ENCODE results near the gene PBLD. TPM values are rescaled to one million over a fixed set of nuclear protein-coding genes. Genes with fewer than 3 reads are reported as not detected.

The PBLD gene
- total RNA-seq, 1 experiment from 2014 or later, result 11.7 TPM

DNA sequence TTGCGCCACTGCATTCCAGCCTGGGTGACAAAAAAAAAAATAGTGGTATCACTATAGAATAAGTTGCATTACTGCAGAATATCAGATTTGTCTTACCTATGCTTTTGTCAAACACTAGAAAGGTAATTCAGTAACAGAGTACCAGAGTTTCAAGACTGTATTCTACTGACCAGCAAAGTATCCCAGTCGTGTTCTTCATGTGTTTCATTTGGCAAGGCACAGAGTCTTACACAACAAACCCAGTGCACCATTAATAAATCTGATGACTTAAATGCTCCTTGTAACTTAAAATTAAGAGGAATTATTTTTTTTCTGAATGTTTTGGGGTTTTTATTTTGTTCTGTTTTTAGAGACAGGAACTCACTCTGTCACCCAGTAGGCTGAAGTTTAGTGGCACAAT, 34.4 kb upstream of the PBLD start:
- ATAC-seq (no peak), DNase-seq (ENCODE audit: low read depth, low spot score) (no peak)
- in situ Hi-C loops (cut with HindIII; ENCODE audit: low pct_unique_long_range_greater_than_20kb, low sequenced_read_pairs) (no loop called here), intact Hi-C loops (cut with micrococcal nuclease; ENCODE audit: unreplicated experiment) (no loop called here)
- no peaks in the 10 kb centered on the region for H3K27me3 ChIP-seq (ENCODE audit: control insufficient read depth, insufficient read depth, low read length)
- TSS peak; percentile 59 for BruUV-seq (replicated peaks)
- ChIA-PET POLR2A (no interaction called here), CTCF (no interaction called here)
- H3K4me3 ChIP-seq (ENCODE audit: low read depth in 2 of 2, low read length in 2 of 2), result no peak overlapping the region
- no peaks in the 10 kb centered on the region for H3K9me3 ChIP-seq (ENCODE audit: control insufficient read depth, insufficient read depth, low read depth, low read length)
- H3K27ac ChIP-seq (ENCODE audit: low read length), result no peak overlapping the region
- H3K36me3 ChIP-seq (ENCODE audit: control insufficient read depth, insufficient read depth, low read length), result peaks cover 11% of the 10 kb centered on the region
- H3K4me1 ChIP-seq (ENCODE audit: control insufficient read depth, insufficient read depth, low read length), result no peaks in the 10 kb centered on the region
- TF ChIP-seq, protein P1, sequence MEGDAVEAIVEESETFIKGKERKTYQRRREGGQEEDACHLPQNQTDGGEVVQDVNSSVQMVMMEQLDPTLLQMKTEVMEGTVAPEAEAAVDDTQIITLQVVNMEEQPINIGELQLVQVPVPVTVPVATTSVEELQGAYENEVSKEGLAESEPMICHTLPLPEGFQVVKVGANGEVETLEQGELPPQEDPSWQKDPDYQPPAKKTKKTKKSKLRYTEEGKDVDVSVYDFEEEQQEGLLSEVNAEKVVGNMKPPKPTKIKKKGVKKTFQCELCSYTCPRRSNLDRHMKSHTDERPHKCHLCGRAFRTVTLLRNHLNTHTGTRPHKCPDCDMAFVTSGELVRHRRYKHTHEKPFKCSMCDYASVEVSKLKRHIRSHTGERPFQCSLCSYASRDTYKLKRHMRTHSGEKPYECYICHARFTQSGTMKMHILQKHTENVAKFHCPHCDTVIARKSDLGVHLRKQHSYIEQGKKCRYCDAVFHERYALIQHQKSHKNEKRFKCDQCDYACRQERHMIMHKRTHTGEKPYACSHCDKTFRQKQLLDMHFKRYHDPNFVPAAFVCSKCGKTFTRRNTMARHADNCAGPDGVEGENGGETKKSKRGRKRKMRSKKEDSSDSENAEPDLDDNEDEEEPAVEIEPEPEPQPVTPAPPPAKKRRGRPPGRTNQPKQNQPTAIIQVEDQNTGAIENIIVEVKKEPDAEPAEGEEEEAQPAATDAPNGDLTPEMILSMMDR (IDR thresholded peaks at IDR 0.05), result no peak
- TF ChIP-seq SIN3A (IDR thresholded peaks at IDR 0.05; ENCODE audit: borderline replicate concordance, insufficient read depth, low read depth, low read length) (no peak), TCF7L2 (IDR thresholded peaks at IDR 0.05; ENCODE audit: low read depth, low read length) (no peak), POLR2AphosphoS5 (IDR thresholded peaks at IDR 0.05; ENCODE audit: low read depth, low read length) (no peak)
- TF ChIP-seq, protein P2, sequence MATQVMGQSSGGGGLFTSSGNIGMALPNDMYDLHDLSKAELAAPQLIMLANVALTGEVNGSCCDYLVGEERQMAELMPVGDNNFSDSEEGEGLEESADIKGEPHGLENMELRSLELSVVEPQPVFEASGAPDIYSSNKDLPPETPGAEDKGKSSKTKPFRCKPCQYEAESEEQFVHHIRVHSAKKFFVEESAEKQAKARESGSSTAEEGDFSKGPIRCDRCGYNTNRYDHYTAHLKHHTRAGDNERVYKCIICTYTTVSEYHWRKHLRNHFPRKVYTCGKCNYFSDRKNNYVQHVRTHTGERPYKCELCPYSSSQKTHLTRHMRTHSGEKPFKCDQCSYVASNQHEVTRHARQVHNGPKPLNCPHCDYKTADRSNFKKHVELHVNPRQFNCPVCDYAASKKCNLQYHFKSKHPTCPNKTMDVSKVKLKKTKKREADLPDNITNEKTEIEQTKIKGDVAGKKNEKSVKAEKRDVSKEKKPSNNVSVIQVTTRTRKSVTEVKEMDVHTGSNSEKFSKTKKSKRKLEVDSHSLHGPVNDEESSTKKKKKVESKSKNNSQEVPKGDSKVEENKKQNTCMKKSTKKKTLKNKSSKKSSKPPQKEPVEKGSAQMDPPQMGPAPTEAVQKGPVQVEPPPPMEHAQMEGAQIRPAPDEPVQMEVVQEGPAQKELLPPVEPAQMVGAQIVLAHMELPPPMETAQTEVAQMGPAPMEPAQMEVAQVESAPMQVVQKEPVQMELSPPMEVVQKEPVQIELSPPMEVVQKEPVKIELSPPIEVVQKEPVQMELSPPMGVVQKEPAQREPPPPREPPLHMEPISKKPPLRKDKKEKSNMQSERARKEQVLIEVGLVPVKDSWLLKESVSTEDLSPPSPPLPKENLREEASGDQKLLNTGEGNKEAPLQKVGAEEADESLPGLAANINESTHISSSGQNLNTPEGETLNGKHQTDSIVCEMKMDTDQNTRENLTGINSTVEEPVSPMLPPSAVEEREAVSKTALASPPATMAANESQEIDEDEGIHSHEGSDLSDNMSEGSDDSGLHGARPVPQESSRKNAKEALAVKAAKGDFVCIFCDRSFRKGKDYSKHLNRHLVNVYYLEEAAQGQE (IDR thresholded peaks at IDR 0.05; ENCODE audit: insufficient read depth in 1 of 2, low read depth in 2 of 2, low read length in 1 of 2), result no peak

DNA sequence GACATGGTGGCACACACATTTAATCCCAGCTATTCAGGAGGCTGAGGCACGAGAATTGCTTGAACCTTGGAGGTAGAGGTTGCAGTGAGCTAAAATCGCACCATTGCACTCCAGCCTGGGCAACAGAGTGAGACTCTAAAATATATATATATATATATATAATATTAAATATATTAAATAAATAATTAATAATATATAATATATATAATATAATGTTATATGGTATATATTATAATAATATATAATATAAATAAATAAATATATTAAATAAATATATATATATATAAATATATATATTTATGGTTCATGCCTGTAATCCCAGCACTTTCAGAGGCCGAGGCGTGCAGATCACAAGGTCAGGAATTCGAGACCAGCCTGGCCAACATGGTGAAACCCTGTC, 33.9 kb upstream of the PBLD start:
- peaks cover 11% of the 10 kb centered on the region for H3K36me3 ChIP-seq (ENCODE audit: control insufficient read depth, insufficient read depth, low read length)
- no peaks in the 10 kb centered on the region for H3K9me3 ChIP-seq (ENCODE audit: control insufficient read depth, insufficient read depth, low read depth, low read length)
- no peak overlapping the region for H3K4me3 ChIP-seq (ENCODE audit: low read depth in 2 of 2, low read length in 2 of 2)
- H3K27ac ChIP-seq (ENCODE audit: low read length), result no peak overlapping the region
- ChIA-PET CTCF (no interaction called here), POLR2A (interaction anchor here (0.6 kb wide), 1 partner anchor 19 kb away, joined by 6 read pairs; no protein-coding TSS in a partner anchor)
- no peaks in the 10 kb centered on the region for H3K27me3 ChIP-seq (ENCODE audit: control insufficient read depth, insufficient read depth, low read length)
- intact Hi-C loops (cut with micrococcal nuclease; ENCODE audit: unreplicated experiment) (no loop called here), in situ Hi-C loops (cut with HindIII; ENCODE audit: low pct_unique_long_range_greater_than_20kb, low sequenced_read_pairs) (no loop called here)
- BruUV-seq (replicated peaks), result no TSS peak
- TF ChIP-seq TCF7L2 (IDR thresholded peaks at IDR 0.05; ENCODE audit: low read depth, low read length) (no peak), SIN3A (IDR thresholded peaks at IDR 0.05; ENCODE audit: borderline replicate concordance, insufficient read depth, low read depth, low read length) (no peak), POLR2AphosphoS5 (IDR thresholded peaks at IDR 0.05; ENCODE audit: low read depth, low read length) (no peak)
- TF ChIP-seq, protein P2 (IDR thresholded peaks at IDR 0.05; ENCODE audit: insufficient read depth in 1 of 2, low read depth in 2 of 2, low read length in 1 of 2), result no peak
- TF ChIP-seq, protein P1 (IDR thresholded peaks at IDR 0.05), result no peak
- no peak for DNase-seq (ENCODE audit: low read depth, low spot score)
- ATAC-seq, result no peak
- H3K4me1 ChIP-seq (ENCODE audit: control insufficient read depth, insufficient read depth, low read length), result no peaks in the 10 kb centered on the region

Measured in Panc1 (cell line).